SJSA1 (cell line): ENCODE results near the gene ABCB10. TPM values are rescaled to one million over a fixed set of nuclear protein-coding genes. Genes with fewer than 3 reads are reported as not detected.
A peak's percentile ranks its signal among the peaks of the same experiment; 100 is the strongest.
"Not testable (repeated sequence)": the region's sequence is repeated elsewhere in the genome, so short reads cannot be mapped to it uniquely, and the experiment has no call there.

Experiments
- DNase-seq, 2 experiments: peaks; one replicate each; pipeline ENCODE4 v3.0.0-alpha.2; 2015 to 2020; ENCODE audit warnings: low spot score in 2 of 2, low read depth in 1 of 2
- H3K27ac ChIP-seq: fragments of 250-450 bp; sonication (Bioruptor Pico); 2 replicates; pipeline ENCODE4 v1.5.1; 2020; ENCODE audit warnings: mild to moderate bottlenecking, moderate library complexity
- H3K27me3 ChIP-seq: fragments of 250-450 bp; sonication (Bioruptor Pico); replicated peaks from 2 replicates; pipeline ENCODE4 v1.5.1; 2020; ENCODE audit warnings: mild to moderate bottlenecking, moderate library complexity
- H3K36me3 ChIP-seq: fragments of 250-450 bp; sonication (Bioruptor Pico); 2 replicates; pipeline ENCODE4 v1.5.1; 2020; ENCODE audit warnings: mild to moderate bottlenecking
- H3K4me1 ChIP-seq: fragments of 250-450 bp; sonication (Bioruptor Pico); replicated peaks from 2 replicates; pipeline ENCODE4 v1.6.1; 2021; ENCODE audit warnings: mild to moderate bottlenecking
- H3K4me3 ChIP-seq: fragments of 250-450 bp; sonication (Bioruptor Pico); 2 replicates; pipeline ENCODE4 v1.5.1; 2020; ENCODE audit warnings: mild to moderate bottlenecking
- H3K9me3 ChIP-seq: fragments of 250-450 bp; sonication (Bioruptor Pico); replicated peaks from 2 replicates; pipeline ENCODE4 v1.5.1; 2020; ENCODE audit warnings: mild to moderate bottlenecking
- total RNA-seq: library from RNA; depleted of rRNA; stranded (reverse); fragments of >200 nt; shearing (Covaris generic); gene quantifications from 2 replicates; pipeline ENCODE4 v1.2.3, GENCODE V29; 2014; rRNA removed

Gene ABCB10
- total RNA-seq, result 30.0 and 31.7 TPM in 2 replicates

DNA sequence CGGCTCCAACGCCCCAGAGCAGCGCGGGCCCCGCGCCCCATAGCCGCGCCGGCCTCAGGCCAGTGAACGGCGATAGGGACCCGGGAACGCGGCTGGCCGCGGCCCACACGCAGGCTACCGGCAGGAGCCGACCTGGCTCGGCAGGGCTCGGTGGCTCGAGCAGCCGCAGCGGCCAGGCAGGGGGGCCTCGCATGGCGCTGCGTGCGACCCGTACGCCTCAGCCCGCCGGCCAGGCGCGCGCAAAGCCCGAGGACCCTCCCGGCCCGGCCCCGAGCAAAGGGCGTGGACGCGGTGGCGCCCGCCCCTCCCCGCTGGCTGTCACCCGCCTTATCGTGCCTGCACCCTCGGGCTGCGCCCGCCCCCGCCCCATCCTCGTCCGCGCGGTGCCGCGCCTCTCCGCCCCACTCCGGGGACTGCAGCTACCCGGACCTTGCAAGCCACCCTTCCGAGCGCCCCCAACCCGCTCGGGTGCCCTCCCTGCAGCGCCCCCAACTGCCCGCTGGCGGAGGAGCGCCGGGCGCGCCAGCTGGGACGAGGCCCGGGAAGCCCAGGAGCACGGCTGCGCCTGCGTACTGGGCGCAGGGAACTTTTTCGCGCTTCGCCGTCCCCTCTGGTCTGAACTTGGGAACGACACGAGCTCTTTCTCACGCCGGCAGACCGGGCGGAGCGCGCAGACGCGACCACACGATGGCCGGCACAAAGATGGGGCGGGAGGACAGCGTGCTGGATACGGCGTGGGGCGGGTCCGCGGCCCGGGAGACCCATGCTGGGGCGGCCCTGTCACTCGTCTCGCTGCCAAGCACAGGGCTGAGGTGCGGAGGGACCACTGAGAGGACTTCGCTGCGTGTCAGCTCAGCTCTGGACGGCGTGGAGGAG is at the start of gene ABCB10:
Gene ABCB10, minus strand, starts transcription at position 248 of the 876 bp plus-strand sequence. Its CDS starts 55 bp downstream, at position 193.
- peaks cover 4% of the 10 kb centered on the region for H3K36me3 ChIP-seq
- no peaks in the 10 kb centered on the region for H3K27me3 ChIP-seq
- no peaks in the 10 kb centered on the region for H3K9me3 ChIP-seq
- DNase-seq, result peak; percentile 96 to 98
- peak within 1 kb of the TSS; percentile 95 for H3K4me3 ChIP-seq
- peaks cover 13% of the 10 kb centered on the region for H3K4me1 ChIP-seq
- H3K27ac ChIP-seq, result peak within 1 kb of the TSS; percentile 46; the same call in 1 of the 2 replicates

DNA sequence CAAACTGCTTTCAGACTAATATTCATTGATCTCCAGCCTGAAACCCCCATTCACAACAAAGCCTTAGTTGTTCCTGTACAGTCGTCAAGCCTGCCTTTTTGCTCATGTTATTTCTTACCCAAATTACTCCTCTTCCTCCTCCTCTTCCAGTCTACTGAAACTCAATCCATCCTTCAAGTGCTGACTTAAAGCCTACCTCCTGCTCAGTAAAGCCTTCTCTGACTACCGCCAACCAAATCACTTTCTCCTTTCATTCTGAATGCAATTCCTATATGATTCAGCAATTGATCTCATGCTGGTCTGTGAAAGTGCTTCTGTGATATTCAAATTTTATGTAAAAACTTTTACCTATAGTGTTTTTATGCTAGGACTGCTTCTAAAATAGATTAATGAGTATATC is 48.9 kb upstream of the ABCB10 start:
- no peak for DNase-seq
- H3K9me3 ChIP-seq, result no peaks in the 10 kb centered on the region
- no peak overlapping the region for H3K4me3 ChIP-seq
- H3K27me3 ChIP-seq, result no peaks in the 10 kb centered on the region
- peaks cover 89% of the 10 kb centered on the region for H3K36me3 ChIP-seq
- H3K4me1 ChIP-seq, result no peaks in the 10 kb centered on the region
- no peak overlapping the region for H3K27ac ChIP-seq

DNA sequence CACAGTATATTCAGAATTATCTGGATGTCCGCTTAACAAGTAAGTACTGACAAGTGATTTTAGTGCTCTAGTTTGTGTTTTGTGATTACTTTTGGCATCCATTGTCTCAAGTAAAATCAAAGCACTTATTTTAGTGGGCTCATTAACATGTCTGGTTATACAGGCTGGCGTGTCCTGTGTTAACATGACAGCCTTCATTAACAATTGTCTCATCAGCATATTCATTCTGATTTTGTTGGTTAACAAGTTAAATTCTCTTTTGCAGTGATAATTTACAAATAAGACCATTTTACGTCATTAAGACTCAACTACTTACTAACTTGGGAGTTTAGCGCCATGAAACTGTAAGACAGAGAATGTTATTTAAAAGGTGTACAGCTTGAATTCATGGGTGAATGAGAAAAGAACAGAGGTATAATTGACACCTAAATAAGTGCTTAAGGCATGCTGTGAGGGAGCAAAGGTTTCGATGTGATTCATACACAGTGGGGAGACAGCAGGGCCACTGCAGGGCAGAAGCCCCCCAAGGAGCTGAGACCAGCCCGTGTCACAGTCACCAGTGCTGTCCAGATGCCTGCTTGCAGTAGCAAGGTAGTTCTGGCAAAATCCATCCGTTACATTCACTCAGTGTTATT is 45.0 kb upstream of the ABCB10 start:
- H3K27me3 ChIP-seq, result no peaks in the 10 kb centered on the region
- no peak overlapping the region for H3K4me3 ChIP-seq
- H3K36me3 ChIP-seq, result peaks cover 80% of the 10 kb centered on the region
- DNase-seq, result no peak
- no peaks in the 10 kb centered on the region for H3K9me3 ChIP-seq
- H3K27ac ChIP-seq, result no peak overlapping the region
- no peaks in the 10 kb centered on the region for H3K4me1 ChIP-seq

DNA sequence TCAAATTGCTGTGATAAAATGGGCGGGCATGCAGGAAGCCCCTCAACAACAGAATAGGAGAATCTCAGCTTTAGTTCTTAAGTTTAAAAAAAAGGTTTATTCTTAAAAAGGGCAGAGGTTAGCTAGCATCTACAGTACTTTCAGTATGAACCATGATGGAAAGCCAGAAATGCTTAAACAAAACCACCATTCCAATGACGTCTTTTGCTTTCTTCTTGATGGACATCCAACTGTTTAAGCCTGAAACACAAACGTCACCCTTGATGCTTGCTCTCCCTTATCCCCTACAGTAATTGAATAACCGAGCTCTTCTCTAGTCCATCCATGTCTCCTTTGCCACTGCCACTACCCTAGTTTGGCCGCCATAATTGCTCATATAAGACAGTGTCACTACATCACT is 41.7 kb upstream of the ABCB10 start:
- peaks cover 28% of the 10 kb centered on the region for H3K4me1 ChIP-seq

DNA sequence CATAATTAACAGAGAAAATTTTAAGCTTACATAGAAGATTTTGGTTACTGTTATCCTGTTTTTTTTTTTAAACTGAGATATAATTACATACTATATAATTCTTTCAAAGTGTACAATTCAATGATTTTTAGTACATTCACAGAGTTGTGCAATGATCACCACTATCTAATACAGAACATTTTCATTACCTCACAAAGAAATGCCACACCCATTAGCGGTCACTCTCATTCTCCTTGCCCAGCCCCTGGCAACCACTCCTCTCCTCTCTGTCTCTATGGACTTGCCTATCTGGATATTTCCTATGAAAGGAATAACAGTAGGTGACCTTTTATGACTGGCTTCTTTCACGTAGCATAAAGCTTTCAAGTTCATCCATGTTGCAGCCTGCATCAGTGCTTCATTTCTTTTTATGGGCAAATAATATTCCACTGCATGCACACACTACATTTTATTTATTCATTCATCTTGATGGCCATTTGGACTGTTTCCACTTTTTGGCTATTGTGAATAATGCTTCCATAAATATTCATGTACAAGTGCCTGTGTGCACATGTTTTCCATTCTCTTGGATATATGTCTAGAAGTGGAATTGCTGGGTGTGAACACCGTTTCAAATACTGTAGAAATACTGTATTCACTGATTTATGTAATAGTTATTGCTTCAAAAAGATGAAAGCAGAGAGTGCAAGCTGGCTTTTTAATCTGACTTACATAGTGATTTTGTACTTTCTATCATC is 40.9 kb upstream of the ABCB10 start:
- H3K36me3 ChIP-seq, result peaks cover 63% of the 10 kb centered on the region

More for the DNA sequence above, 41.7 kb upstream of the ABCB10 start:
- no peak overlapping the region for H3K4me3 ChIP-seq
- no peak for DNase-seq
- H3K36me3 ChIP-seq, result peaks cover 57% of the 10 kb centered on the region
- H3K9me3 ChIP-seq, result no peaks in the 10 kb centered on the region
- H3K27me3 ChIP-seq, result no peaks in the 10 kb centered on the region
- H3K27ac ChIP-seq, result no peak overlapping the region

DNA sequence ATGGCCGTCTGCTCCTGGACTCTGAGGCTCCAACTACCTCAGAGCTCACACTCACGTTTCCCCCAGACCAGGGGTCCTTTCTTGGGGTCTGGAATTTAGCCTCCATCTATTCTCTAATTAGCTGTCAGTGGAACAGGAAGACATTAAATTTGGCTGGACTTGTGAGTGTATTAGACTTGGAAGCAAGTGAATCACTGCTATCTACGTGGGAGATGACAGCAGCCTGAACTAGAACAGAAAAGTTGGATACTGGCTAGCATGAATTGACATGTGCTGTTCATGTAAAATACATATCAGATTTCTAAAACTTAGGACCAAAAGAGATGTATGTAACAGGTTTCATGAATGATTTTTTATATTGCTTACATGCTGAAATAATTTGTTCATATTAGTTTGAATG is 39.4 kb upstream of the ABCB10 start:
- Histone ChIP-seq H3K27me3 (no peaks in the 10 kb centered on the region), H3K36me3 (peaks cover 59% of the 10 kb centered on the region), H3K4me1 (peaks cover 28% of the 10 kb centered on the region), H3K27ac (peak overlapping the region; percentile 74), H3K4me3 (no peak overlapping the region), H3K9me3 (no peaks in the 10 kb centered on the region)
- DNase-seq, result no peak

More for the DNA sequence above, 40.9 kb upstream of the ABCB10 start:
- Histone ChIP-seq H3K4me1 (peaks cover 28% of the 10 kb centered on the region), H3K9me3 (no peaks in the 10 kb centered on the region), H3K27me3 (no peaks in the 10 kb centered on the region), H3K27ac (no peak overlapping the region), H3K4me3 (no peak overlapping the region)
- DNase-seq, result no peak

DNA sequence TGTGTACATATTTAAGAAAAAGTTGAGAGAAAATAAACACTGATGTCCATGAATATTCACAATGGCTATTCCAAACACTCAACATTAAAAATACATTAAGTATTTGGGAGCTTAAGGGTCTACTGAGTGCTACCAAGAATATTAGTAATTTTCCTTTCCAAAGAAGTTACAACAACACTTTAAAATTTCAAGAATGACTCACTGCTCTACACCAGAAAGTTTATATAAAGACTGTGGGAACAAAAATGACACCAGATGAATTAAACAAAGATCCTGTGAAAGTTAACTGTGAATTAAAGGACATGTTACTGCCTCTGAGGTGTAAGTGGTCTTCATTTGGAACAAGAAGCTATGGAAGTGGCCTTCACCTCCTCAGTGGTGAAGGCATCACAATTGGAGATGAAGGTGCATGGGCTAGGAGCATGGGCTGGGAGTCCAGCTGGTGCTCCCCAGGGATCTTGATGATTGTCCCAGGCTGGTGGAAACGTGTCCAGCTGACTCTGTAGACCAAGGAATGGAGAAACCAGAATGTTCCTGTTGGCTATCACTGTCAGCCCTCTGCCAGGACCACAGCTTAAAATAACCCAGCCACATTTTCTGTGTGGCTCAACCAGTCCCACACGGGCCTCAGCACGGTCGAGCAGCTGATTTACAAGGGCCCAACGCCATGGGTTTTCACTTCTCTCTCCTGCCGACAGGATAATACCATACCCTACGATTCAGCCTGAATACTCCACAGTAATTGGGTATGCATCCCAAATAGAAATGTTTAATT is 38.6 kb upstream of the ABCB10 start:
- H3K9me3 ChIP-seq, result no peaks in the 10 kb centered on the region
- H3K36me3 ChIP-seq, result peaks cover 56% of the 10 kb centered on the region
- H3K27ac ChIP-seq, result peak overlapping the region; percentile 74
- no peak overlapping the region for H3K4me3 ChIP-seq
- no peaks in the 10 kb centered on the region for H3K27me3 ChIP-seq
- DNase-seq, result peak; percentile 49 to 85
- H3K4me1 ChIP-seq, result peaks cover 28% of the 10 kb centered on the region

DNA sequence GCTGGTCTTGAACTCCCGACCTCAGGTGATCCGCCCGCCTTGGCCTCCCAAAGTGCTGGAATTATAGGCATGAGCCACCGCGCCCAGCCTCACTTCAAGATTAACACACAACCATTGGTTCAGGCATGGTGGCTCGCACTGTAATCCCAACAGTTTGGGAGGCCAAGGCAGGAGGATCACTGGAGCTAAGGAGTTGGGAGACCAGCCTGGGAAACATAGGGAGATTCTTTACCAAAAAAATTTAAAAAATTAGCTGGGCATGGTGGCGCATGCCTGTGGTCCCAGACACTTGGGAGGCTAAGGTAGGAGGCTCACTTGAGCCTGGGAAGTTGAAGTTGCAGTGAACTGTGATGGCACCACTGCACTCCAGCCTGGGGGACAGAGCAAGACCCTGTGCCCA is 37.4 kb upstream of the ABCB10 start:
- H3K4me3 ChIP-seq, H3K27me3 ChIP-seq, H3K9me3 ChIP-seq, DNase-seq: not testable (repeated sequence)
- Histone ChIP-seq H3K27ac (peak overlapping the region; percentile 74), H3K4me1 (peaks cover 28% of the 10 kb centered on the region), H3K36me3 (peaks cover 47% of the 10 kb centered on the region)

DNA sequence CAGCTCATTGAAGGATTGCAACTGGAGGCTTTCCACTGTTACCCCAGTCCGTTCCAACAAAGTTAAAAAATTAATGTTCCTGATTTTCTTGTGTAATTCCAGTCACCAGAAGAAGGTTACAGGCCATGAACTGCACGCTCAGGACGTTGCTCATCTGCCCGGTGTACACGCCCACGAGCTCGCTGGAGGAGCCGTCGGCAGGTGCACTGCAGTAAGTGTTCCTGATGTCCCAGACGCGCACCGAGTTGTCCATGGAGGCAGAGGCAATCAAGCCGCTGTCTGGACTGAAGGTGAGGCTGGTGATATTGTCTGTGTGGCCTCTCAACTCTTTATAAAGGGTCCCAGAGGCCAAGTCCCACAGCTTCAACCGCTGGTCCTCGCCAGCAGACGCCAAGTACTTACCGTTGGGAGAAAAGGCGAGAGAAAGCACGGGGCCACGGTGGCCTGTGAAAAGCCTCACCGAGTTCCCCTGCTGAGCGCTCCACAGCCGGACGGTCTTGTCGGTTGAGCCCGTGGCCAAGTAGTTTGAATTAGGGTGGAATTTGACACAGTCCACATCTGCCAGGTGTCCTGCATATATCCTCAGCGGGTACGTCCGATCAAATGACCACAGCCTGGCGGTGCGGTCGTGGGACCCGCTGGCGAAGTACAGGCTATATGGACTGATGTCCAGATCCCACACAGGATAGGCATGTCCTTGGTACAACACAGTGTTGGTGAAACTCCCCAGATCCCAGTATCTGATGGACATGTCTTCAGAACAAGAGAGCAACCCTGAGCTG is 35.9 kb upstream of the ABCB10 start:
- Histone ChIP-seq H3K27me3 (no peaks in the 10 kb centered on the region), H3K36me3 (peaks cover 35% of the 10 kb centered on the region), H3K4me1 (peaks cover 28% of the 10 kb centered on the region), H3K4me3 (no peak overlapping the region), H3K27ac (no peak overlapping the region), H3K9me3 (no peaks in the 10 kb centered on the region)
- DNase-seq, result no peak

DNA sequence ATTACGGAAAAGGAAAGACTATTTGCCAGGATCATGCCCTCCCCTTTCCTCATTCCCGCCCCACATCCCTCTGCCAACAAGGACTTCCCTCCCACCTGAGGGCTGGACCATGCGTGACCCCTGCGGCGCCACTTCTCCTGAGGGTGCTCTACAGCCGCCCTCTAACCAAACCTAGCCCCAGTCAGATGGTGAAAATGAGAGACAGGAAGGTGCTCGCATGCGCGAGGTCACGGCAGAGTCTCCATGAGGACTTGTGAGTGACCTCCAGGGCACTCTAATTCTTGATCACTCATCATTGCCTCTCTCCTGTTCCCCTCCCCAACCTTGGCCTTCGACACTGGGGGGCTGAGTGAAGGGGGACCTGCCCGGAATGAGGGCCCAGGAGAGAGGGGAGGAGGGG is 35.3 kb upstream of the ABCB10 start:
- DNase-seq, result no peak
- Histone ChIP-seq H3K36me3 (peaks cover 33% of the 10 kb centered on the region), H3K9me3 (no peaks in the 10 kb centered on the region), H3K27ac (no peak overlapping the region), H3K4me1 (peaks cover 28% of the 10 kb centered on the region), H3K4me3 (no peak overlapping the region), H3K27me3 (no peaks in the 10 kb centered on the region)

DNA sequence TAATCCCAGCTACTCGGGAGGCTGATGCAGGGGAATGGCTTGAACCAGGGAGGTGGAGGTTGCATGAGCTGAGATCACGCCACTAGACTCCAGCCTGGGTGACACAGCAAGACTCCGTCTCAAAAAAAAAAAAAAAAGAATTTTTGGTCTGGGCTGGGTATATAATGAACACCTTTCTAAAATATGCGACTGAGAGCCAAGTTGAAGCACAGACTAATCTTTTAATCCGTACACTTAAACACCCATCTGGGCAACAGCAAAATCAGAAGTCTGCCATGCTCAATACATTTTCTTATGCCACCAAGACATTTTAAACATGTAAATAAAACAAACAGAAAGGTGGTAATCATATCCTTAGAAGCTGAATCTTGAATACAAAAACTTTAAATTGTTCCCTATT is 31.6 kb upstream of the ABCB10 start:
- Histone ChIP-seq H3K4me1 (no peaks in the 10 kb centered on the region), H3K27me3 (no peaks in the 10 kb centered on the region), H3K9me3 (no peaks in the 10 kb centered on the region), H3K4me3 (no peak overlapping the region), H3K27ac (no peak overlapping the region), H3K36me3 (peaks cover 25% of the 10 kb centered on the region)
- no peak for DNase-seq

DNA sequence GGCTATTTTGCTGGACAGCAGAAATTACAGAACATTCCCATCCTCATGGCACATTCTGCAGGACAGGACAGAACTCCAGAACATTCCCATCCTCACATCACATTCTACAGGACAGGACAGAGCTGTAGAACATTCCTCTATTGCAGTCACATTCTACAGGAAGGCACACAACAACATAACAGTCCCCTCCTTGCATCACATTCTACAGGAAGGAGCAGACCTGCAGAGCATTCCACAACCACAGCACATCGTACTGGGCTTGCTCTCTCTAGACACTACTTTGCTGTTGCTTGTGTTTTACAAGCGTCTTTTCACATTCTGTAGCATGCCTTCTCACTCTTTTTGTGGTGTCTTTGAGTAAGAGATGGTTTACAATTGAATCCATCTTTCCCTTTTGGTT is 26.8 kb upstream of the ABCB10 start:
- H3K9me3 ChIP-seq, result no peaks in the 10 kb centered on the region
- H3K27ac ChIP-seq, result no peak overlapping the region
- no peaks in the 10 kb centered on the region for H3K4me1 ChIP-seq
- H3K4me3 ChIP-seq, result no peak overlapping the region
- H3K36me3 ChIP-seq, result no peaks in the 10 kb centered on the region
- DNase-seq, result no peak
- no peaks in the 10 kb centered on the region for H3K27me3 ChIP-seq

DNA sequence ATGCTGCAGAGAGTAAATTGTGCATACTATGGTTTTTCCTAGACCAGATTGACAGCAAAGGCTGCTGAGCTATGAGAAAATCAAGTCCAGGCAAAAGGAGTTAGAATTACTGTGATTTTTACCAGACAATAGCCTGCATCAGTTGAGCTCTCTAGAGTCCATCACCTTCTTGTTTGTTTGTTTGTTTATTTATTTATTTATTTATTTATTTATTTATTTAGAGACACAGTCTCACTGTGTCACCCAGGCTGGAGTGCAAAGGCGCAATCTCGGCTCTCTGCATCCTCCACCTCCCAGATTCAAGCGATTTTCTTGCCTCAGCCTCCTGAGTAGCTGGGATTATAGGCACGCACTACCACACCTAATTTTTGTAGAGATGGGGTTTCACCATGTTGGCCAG is 24.2 kb upstream of the ABCB10 start:
- Histone ChIP-seq H3K36me3 (no peaks in the 10 kb centered on the region), H3K27me3 (no peaks in the 10 kb centered on the region), H3K4me3 (no peak overlapping the region), H3K9me3 (no peaks in the 10 kb centered on the region), H3K27ac (no peak overlapping the region), H3K4me1 (no peaks in the 10 kb centered on the region)
- no peak for DNase-seq
